Caco-2 (cell line): ENCODE results near the gene OR52N4. TPM values are rescaled to one million over a fixed set of nuclear protein-coding genes. Genes with fewer than 3 reads are reported as not detected.

Source experiments
- Bru-seq: library from RNA; stranded (reverse); fragments of 400-500 nt; gene quantifications from one replicate; lab custom pipeline; 2021; lab: Mats Ljungman, UMichigan
- BruChase-seq, 2 experiments: library from RNA; stranded (reverse); fragments of 400-500 nt; gene quantifications; one replicate each; lab custom pipeline; 2021; lab: Mats Ljungman, UMichigan
- BruUV-seq: library from RNA; stranded (reverse); fragments of 400-500 nt; replicated peaks from 2 replicates; lab custom pipeline; 2021; lab: Mats Ljungman, UMichigan
- CTCF ChIA-PET: fragments of 300-600 bp; sonication (Branson Sonifier 250); formaldehyde crosslinking; loops from one replicate; lab custom pipeline; 2022; ENCODE audit warnings: antibody characterized with exemption; lab: Charles Lee
- POLR2A ChIA-PET: fragments of 300-600 bp; sonication (Branson Sonifier 250); formaldehyde crosslinking; loops from one replicate; lab custom pipeline; 2022; ENCODE audit warnings: antibody characterized with exemption; lab: Charles Lee
- DNase-seq, 2 experiments: peaks; one replicate each; pipeline versions ENCODE4 v3.0.0 to v3.0.0-alpha.2; 2020 to 2022
- H3K27me3 ChIP-seq: replicated peaks from 2 replicates; pipeline ENCODE4 v1.6.0; 2011; ENCODE audit warnings: low read length; ENCODE audit not compliant: control insufficient read depth, insufficient read depth
- H3K36me3 ChIP-seq: 2 replicates; pipeline ENCODE4 v1.5.1; 2011; ENCODE audit warnings: low read length; ENCODE audit not compliant: control insufficient read depth, insufficient read depth
- H3K4me1 ChIP-seq: fragments of 250-450 bp; sonication (Bioruptor Pico); 2 replicates; pipeline ENCODE4 v1.5.1; 2020; ENCODE audit warnings: mild to moderate bottlenecking
- H3K4me3 ChIP-seq: 2 replicates; pipeline ENCODE4 v1.5.1; 2011; ENCODE audit warnings: low read depth, mild to moderate bottlenecking, control low read depth, low read length
- H3K9me3 ChIP-seq: fragments of 250-450 bp; sonication (Bioruptor Pico); 2 replicates; pipeline ENCODE4 v1.5.1; 2020; ENCODE audit warnings: mild to moderate bottlenecking, moderate library complexity
- H3K27ac Mint-ChIP-seq: one replicate; pipeline ENCODE4 v1.8.0; 2022; ENCODE audit warnings: mixed read lengths; ENCODE audit not compliant: unreplicated experiment
- H3K27me3 Mint-ChIP-seq: one replicate; pipeline ENCODE4 v1.8.0; 2022; ENCODE audit warnings: mixed read lengths; ENCODE audit not compliant: insufficient read depth, unreplicated experiment
- H3K36me3 Mint-ChIP-seq: one replicate; pipeline ENCODE4 v1.8.0; 2022; ENCODE audit warnings: mild to moderate bottlenecking, mixed read lengths; ENCODE audit not compliant: insufficient read depth, unreplicated experiment
- H3K4me1 Mint-ChIP-seq: one replicate; pipeline ENCODE4 v1.8.0; 2022; ENCODE audit warnings: low read depth, mixed read lengths; ENCODE audit not compliant: unreplicated experiment
- H3K4me3 Mint-ChIP-seq: one replicate; pipeline ENCODE4 v1.8.0; 2022; ENCODE audit warnings: mild to moderate bottlenecking, moderate library complexity, mixed read lengths; ENCODE audit not compliant: unreplicated experiment
- H3K9me3 Mint-ChIP-seq: one replicate; pipeline ENCODE4 v1.8.0; 2022; ENCODE audit warnings: mixed read lengths; ENCODE audit not compliant: unreplicated experiment
- intact Hi-C: fragments of 100-400 bp; cut with micrococcal nuclease; formaldehyde crosslinking; loops from one replicate; pipeline ENCODE4 v1.10.0; 2022; ENCODE audit not compliant: unreplicated experiment
- long read RNA-seq: library from polyadenylated mRNA; stranded (forward); transcript quantifications from one replicate; pipeline ENCODE4 v2.0.0, GENCODE V29; 2022
- total RNA-seq: library from RNA; stranded (reverse); gene quantifications from 2 replicates; pipeline ENCODE4 v1.2.3, GENCODE V29; 2022
- TF ChIP-seq, protein P1 (sequence below), 2 experiments: fragments of 200-600 bp in 1 of 2; IDR thresholded peaks; 1 replicate in 1 of 2; 2 replicates in 1 of 2; pipeline versions ENCODE4 v1.5.1 to v1.8.0; 2011 to 2022; ENCODE audit warnings: antibody characterized with exemption in 1 of 2, control low read depth in 1 of 2, inconsistent platforms in 1 of 2, low read depth in 1 of 2, low read length in 1 of 2, mild to moderate bottlenecking in 1 of 2, moderate library complexity in 1 of 2; ENCODE audit not compliant: insufficient read depth in 1 of 2, severe bottlenecking in 1 of 2, unreplicated experiment in 1 of 2

The OR52N4 gene
- not detected in 2 replicates for total RNA-seq
- Bru-seq, nascent RNA = not detected
- BruChase-seq, experiment 1, labeled RNA remaining after a 2-hour chase = not detected
- not detected for BruChase-seq, experiment 2, labeled RNA remaining after a 6-hour chase
- long read RNA-seq = 0 reads

DNA sequence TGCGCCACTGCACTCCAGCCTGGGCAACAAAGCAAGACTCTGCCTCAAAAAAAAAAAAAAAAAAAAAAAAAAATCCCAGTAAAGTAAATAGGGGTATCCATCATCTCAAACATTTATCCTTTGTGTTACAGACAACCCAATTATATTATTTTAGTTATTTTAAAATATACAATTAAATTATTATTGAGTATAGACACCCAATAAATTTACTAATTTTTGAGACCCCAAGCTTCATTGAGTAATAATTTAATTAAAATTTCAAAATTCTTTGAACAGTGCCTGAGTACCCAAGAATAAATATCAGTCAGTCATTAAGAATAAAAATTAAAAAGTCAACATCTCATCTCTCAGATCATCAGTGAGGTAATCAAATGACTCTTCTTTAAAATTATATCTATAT lies at the start of gene OR52N4:
OR52N4 (plus strand) TSS at position 301 of the 400 bp plus-strand sequence. CDS start 498 bp downstream, outside the sequence.
- BruUV-seq = no TSS peak

DNA sequence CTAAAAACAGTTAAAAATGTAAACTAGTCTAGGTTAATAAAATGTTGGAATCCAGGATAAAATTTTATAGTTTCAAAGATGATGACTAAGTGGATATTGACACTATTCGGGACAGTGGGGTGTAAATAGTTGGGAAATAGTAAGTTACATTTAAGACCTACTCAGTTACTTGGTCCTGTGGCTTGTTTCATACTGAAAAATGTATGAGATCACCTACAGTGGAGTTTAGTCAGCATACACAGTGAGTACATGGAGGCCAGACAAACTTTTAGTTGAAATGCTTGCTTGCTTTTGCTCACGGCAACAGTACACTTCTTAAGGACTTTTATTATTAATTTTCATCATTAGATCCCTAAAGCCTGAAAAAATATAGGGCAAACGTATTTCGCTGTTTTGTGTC lies 48.4 kb upstream of the OR52N4 start:
- no peak overlapping the region for H3K27ac Mint-ChIP-seq
- H3K27me3 Mint-ChIP-seq = peaks cover 6% of the 10 kb centered on the region
- Histone ChIP-seq H3K36me3 (no peaks in the 10 kb centered on the region), H3K4me1 (no peaks in the 10 kb centered on the region), H3K27me3 (no peaks in the 10 kb centered on the region), H3K9me3 (no peaks in the 10 kb centered on the region), H3K4me3 (no peak overlapping the region)
- no peaks in the 10 kb centered on the region for H3K9me3 Mint-ChIP-seq
- DNase-seq = no peak
- TF ChIP-seq, protein P1, sequence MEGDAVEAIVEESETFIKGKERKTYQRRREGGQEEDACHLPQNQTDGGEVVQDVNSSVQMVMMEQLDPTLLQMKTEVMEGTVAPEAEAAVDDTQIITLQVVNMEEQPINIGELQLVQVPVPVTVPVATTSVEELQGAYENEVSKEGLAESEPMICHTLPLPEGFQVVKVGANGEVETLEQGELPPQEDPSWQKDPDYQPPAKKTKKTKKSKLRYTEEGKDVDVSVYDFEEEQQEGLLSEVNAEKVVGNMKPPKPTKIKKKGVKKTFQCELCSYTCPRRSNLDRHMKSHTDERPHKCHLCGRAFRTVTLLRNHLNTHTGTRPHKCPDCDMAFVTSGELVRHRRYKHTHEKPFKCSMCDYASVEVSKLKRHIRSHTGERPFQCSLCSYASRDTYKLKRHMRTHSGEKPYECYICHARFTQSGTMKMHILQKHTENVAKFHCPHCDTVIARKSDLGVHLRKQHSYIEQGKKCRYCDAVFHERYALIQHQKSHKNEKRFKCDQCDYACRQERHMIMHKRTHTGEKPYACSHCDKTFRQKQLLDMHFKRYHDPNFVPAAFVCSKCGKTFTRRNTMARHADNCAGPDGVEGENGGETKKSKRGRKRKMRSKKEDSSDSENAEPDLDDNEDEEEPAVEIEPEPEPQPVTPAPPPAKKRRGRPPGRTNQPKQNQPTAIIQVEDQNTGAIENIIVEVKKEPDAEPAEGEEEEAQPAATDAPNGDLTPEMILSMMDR (IDR thresholded peaks at IDR 0.05; ENCODE audit: insufficient read depth in 1 of 2, low read depth in 1 of 2, low read length in 1 of 2, severe bottlenecking in 1 of 2, unreplicated experiment in 1 of 2) = no peak
- no peaks in the 10 kb centered on the region for H3K4me1 Mint-ChIP-seq
- POLR2A ChIA-PET = no interaction called here
- intact Hi-C loops = no loop called here
- no peaks in the 10 kb centered on the region for H3K36me3 Mint-ChIP-seq
- no TSS peak for BruUV-seq
- no peak overlapping the region for H3K4me3 Mint-ChIP-seq
- CTCF ChIA-PET = no interaction called here

More for the DNA sequence above, at the start of gene OR52N4:
- Mint-ChIP-seq H3K4me3 (no peak within 1 kb of the TSS), H3K27ac (no peak within 1 kb of the TSS), H3K9me3 (no peaks in the 10 kb centered on the region), H3K36me3 (no peaks in the 10 kb centered on the region), H3K4me1 (no peaks in the 10 kb centered on the region), H3K27me3 (peaks cover 5% of the 10 kb centered on the region)
- H3K4me3 ChIP-seq = no peak within 1 kb of the TSS
- no peaks in the 10 kb centered on the region for H3K36me3 ChIP-seq
- ChIA-PET CTCF (no interaction called here), POLR2A (no interaction called here)
- no peaks in the 10 kb centered on the region; the same call in 1 of the 2 replicates for H3K9me3 ChIP-seq
- TF ChIP-seq, protein P1 (IDR thresholded peaks at IDR 0.05; ENCODE audit: insufficient read depth in 1 of 2, low read depth in 1 of 2, low read length in 1 of 2, severe bottlenecking in 1 of 2, unreplicated experiment in 1 of 2) = no peak
- intact Hi-C loops = no loop called here
- no peaks in the 10 kb centered on the region for H3K27me3 ChIP-seq
- no peaks in the 10 kb centered on the region for H3K4me1 ChIP-seq
- no peak for DNase-seq

DNA sequence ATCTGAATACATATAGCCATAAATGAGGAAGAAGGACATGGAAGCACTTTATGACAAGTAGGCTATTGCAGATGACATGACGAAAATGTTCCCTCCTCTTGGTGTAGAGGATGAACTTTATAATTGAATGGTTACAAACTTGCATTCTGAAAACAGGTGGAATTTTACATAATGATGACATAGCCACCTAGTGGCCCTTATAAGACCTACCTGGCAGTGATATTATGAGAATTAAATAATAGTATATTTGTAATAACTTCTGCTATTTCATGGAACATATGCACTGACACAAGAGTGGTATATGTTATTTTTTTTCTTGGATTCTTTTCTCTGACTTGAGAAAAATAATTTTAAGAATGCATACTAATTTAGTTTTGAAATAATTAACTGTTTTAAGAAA lies 41.5 kb upstream of the OR52N4 start:
- DNase-seq = no peak
- Histone ChIP-seq H3K36me3 (no peaks in the 10 kb centered on the region), H3K4me1 (no peaks in the 10 kb centered on the region), H3K4me3 (no peak overlapping the region), H3K27me3 (no peaks in the 10 kb centered on the region), H3K9me3 (no peaks in the 10 kb centered on the region)
- Mint-ChIP-seq H3K27ac (no peak overlapping the region), H3K4me1 (no peaks in the 10 kb centered on the region), H3K36me3 (no peaks in the 10 kb centered on the region), H3K9me3 (no peaks in the 10 kb centered on the region), H3K4me3 (no peak overlapping the region), H3K27me3 (peaks cover 6% of the 10 kb centered on the region)
- ChIA-PET POLR2A (no interaction called here), CTCF (no interaction called here)
- TF ChIP-seq, protein P1 (IDR thresholded peaks at IDR 0.05; ENCODE audit: insufficient read depth in 1 of 2, low read depth in 1 of 2, low read length in 1 of 2, severe bottlenecking in 1 of 2, unreplicated experiment in 1 of 2) = peak; percentile 38 to 57
- intact Hi-C loops = loop anchor here (1.0 to 2.0 kb wide), 2 partner anchors 112 to 236 kb away; no protein-coding TSS in a partner anchor
- no TSS peak for BruUV-seq
